ENCODE measurements around the gene HSPA8.

DNA sequence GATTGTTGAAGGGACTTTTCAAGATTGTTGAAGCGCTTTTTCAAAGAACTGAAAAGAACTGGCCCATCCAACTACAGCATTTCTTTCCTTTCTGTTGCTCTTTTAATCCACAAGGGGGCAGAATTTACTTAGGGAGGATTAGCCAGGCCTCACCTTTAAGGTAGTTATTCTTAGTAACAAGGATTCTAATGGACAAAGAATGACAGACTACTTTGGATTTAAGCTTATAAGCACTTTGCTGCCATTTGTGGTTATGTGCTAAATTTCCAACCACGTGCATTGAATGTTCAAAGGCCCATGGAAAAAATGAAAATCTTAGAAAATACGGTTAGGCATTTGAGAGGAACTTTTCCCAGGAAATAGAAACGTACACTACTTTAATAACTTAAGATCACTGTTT, 49.5 kb upstream of the HSPA8 start:
- TF ChIP-seq, protein P1, sequence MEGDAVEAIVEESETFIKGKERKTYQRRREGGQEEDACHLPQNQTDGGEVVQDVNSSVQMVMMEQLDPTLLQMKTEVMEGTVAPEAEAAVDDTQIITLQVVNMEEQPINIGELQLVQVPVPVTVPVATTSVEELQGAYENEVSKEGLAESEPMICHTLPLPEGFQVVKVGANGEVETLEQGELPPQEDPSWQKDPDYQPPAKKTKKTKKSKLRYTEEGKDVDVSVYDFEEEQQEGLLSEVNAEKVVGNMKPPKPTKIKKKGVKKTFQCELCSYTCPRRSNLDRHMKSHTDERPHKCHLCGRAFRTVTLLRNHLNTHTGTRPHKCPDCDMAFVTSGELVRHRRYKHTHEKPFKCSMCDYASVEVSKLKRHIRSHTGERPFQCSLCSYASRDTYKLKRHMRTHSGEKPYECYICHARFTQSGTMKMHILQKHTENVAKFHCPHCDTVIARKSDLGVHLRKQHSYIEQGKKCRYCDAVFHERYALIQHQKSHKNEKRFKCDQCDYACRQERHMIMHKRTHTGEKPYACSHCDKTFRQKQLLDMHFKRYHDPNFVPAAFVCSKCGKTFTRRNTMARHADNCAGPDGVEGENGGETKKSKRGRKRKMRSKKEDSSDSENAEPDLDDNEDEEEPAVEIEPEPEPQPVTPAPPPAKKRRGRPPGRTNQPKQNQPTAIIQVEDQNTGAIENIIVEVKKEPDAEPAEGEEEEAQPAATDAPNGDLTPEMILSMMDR (IDR thresholded peaks at IDR 0.05; ENCODE audit: low read length): peak; percentile 76
- TF ChIP-seq EZH2 (optimal IDR thresholded peaks at IDR 0.05; ENCODE audit: low read depth, low read length): no peak

All from MM.1S (cell line).